Measurements from ENCODE around the gene BCL2L11. TPM values are rescaled to one million over a fixed set of nuclear protein-coding genes. Genes with fewer than 3 reads are reported as not detected.
A peak's percentile ranks its signal among the peaks of the same experiment; 100 is the strongest.

BCL2L11 gene
- total and polyA plus RNA-seq, 11 donors: 1.9 to 16.2 (median 6.9) TPM

DNA sequence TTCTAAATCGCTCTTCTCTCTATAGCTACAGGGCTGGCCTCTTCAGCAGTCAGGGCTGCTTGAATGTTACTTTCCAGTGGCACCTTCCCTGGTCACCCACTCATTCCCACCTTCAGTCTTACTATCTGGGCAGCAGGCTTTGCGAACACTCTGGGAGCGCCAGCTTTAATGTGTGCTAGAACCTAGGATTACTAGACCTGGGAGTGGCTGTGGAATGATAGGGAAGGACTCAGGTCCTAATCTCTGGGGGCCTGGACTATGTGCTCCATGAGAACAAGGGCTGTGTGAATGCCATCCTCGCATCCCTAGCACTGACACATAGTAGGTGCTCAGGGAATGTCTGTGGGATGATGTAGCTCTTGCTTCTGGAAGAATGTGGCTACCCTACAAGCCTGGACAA is 57.6 kb downstream of the BCL2L11 start:
- ATAC-seq (no peak), DNase-seq (no peak)
- H3K27me3 ChIP-seq: no peaks in the 10 kb centered on the region
- no peaks in the 10 kb centered on the region for H3K9me3 ChIP-seq
- no peak for TF ChIP-seq POLR2A (IDR thresholded peaks at IDR 0.05)
- TF ChIP-seq, protein P1, sequence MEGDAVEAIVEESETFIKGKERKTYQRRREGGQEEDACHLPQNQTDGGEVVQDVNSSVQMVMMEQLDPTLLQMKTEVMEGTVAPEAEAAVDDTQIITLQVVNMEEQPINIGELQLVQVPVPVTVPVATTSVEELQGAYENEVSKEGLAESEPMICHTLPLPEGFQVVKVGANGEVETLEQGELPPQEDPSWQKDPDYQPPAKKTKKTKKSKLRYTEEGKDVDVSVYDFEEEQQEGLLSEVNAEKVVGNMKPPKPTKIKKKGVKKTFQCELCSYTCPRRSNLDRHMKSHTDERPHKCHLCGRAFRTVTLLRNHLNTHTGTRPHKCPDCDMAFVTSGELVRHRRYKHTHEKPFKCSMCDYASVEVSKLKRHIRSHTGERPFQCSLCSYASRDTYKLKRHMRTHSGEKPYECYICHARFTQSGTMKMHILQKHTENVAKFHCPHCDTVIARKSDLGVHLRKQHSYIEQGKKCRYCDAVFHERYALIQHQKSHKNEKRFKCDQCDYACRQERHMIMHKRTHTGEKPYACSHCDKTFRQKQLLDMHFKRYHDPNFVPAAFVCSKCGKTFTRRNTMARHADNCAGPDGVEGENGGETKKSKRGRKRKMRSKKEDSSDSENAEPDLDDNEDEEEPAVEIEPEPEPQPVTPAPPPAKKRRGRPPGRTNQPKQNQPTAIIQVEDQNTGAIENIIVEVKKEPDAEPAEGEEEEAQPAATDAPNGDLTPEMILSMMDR (IDR thresholded peaks at IDR 0.05): no peak
- intact Hi-C loops (cut with DNase I): no loop called here
- H3K4me1 ChIP-seq: no peaks in the 10 kb centered on the region
- whole genome bisulfite sequencing, 4 donors: 93 to 98% (median 97%) methylated on average over 4 of the region's 4 CpGs
- H3K36me3 ChIP-seq: no peaks in the 10 kb centered on the region
- H3K27ac ChIP-seq: no peak overlapping the region
- no peak overlapping the region for H3K4me3 ChIP-seq

DNA sequence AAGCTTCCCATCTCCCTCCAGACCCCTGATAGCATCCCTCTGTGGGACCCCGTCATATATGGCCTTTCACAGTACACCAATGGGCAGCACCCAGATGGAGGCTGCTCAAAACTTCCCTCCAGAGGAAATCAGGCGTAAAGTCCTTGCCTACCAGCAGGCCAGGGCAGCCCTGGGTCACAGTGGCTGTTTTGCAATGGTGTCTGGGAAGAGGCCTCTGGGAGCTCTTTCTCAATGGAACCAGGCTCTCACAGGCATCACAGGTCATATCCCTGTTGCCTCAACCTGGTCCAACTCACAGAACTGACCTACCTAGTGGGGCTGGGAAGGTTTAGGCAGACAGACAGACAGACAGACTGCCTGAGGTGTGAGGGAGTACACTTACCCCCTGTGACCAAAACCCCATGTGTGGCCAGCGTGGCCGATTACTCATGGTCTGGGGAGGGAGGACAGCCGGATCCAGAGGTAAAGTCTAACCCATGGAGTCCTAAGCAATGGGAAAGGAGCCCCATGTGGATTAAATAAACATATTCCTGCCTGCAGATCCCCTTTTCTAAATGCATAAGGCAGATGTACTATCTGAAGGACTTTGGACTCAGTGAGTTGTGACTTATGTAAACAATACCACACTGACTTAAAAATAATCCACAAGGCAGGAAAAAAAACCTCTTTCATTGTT is 58.2 kb downstream of the BCL2L11 start:
- DNase-seq (peak in 1 of 5 donors; percentile 7), ATAC-seq (peak in 1 of 4 donors; percentile 15)
- H3K4me3 ChIP-seq: no peak overlapping the region
- no peaks in the 10 kb centered on the region for H3K27me3 ChIP-seq
- no peaks in the 10 kb centered on the region for H3K9me3 ChIP-seq
- WGBS, 4 donors: 76 to 96% (median 90%) methylated on average over 5 of the region's 5 CpGs
- intact Hi-C loops (cut with DNase I): no loop called here
- no peak overlapping the region for H3K27ac ChIP-seq
- no peaks in the 10 kb centered on the region for H3K36me3 ChIP-seq
- TF ChIP-seq, protein P1 (IDR thresholded peaks at IDR 0.05): no peak
- no peak for TF ChIP-seq POLR2A (IDR thresholded peaks at IDR 0.05)
- H3K4me1 ChIP-seq: no peaks in the 10 kb centered on the region

DNA sequence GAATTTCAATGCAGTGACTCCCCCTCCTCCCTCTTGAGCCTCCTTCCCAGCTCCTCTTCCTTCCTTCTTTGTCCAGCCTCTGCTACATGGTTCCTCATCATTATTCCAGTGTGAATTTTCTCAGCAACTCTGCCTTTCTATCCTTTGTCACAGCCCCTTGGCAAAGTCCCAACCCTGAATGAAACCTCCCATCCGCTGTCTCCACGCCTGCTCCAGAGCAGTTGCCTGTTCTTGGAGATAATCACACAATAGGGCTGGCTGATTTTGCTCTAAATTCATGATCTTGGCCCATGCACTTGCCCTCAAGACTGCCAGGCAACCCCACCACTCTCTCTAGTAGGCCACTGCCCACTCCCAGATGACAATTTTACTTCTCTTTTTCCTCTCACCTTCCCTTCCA is 61.4 kb downstream of the BCL2L11 start:
- no peak overlapping the region for H3K27ac ChIP-seq
- no peaks in the 10 kb centered on the region for H3K36me3 ChIP-seq
- intact Hi-C loops (cut with DNase I): loop anchor here in 1 of 10 donors (10.0 kb wide), 1 partner anchor 47 kb away; no protein-coding TSS in a partner anchor
- ATAC-seq: no peak
- WGBS, 4 donors: 71 to 78% (median 72%) methylated on average over 2 of the region's 2 CpGs
- H3K27me3 ChIP-seq: no peaks in the 10 kb centered on the region
- H3K4me1 ChIP-seq: peaks cover 0 to 20% (median 2%) of the 10 kb centered on the region in 12 donors
- TF ChIP-seq POLR2A (IDR thresholded peaks at IDR 0.05): no peak
- TF ChIP-seq, protein P1 (IDR thresholded peaks at IDR 0.05): no peak
- no peak overlapping the region for H3K4me3 ChIP-seq
- H3K9me3 ChIP-seq: no peaks in the 10 kb centered on the region
- DNase-seq: no peak

DNA sequence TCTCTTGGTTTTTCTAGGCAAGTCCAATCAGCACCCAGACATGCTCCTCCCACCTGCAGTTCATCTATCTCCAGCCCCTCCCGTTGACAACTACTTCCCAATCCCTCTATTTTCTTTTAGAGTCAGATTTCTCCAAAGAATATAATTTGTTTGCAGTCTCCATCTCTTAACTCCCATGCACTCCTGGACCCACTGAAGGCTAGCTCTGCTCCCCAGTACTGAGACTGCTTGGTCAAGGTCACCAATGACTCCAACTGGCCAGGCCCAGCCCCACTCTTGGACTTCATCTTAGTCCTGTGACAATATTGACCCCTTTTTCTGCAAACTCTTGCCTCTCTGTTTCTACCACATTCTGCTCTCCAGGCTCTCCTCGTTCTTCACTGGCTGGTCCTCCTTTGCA is 62.0 kb downstream of the BCL2L11 start:
- WGBS, 4 donors: 80 to 85% (median 84%) methylated on average over 2 of the region's 2 CpGs
- Histone ChIP-seq H3K36me3 (no peaks in the 10 kb centered on the region), H3K4me3 (no peak overlapping the region), H3K27me3 (no peaks in the 10 kb centered on the region), H3K9me3 (no peaks in the 10 kb centered on the region), H3K27ac (no peak overlapping the region), H3K4me1 (peaks cover 0 to 23% (median 2%) of the 10 kb centered on the region in 12 donors)
- DNase-seq (no peak), ATAC-seq (no peak)
- intact Hi-C loops (cut with DNase I): loop anchor here in 1 of 10 donors (10.0 kb wide), 1 partner anchor 48 kb away; no protein-coding TSS in a partner anchor
- TF ChIP-seq, protein P1 (IDR thresholded peaks at IDR 0.05): no peak
- TF ChIP-seq POLR2A (IDR thresholded peaks at IDR 0.05): no peak

Measured in heart left ventricle (tissue), 16 donors.